GM12801 (cell line): ENCODE results near the gene EPGN.

Experiments
- TF ChIP-seq, protein P1 (sequence below): IDR thresholded peaks from one replicate; pipeline ENCODE4 v1.5.1; 2011; ENCODE audit warnings: control low read depth; ENCODE audit not compliant: insufficient read length; ENCODE audit errors: extremely low read depth

EPGN gene

DNA sequence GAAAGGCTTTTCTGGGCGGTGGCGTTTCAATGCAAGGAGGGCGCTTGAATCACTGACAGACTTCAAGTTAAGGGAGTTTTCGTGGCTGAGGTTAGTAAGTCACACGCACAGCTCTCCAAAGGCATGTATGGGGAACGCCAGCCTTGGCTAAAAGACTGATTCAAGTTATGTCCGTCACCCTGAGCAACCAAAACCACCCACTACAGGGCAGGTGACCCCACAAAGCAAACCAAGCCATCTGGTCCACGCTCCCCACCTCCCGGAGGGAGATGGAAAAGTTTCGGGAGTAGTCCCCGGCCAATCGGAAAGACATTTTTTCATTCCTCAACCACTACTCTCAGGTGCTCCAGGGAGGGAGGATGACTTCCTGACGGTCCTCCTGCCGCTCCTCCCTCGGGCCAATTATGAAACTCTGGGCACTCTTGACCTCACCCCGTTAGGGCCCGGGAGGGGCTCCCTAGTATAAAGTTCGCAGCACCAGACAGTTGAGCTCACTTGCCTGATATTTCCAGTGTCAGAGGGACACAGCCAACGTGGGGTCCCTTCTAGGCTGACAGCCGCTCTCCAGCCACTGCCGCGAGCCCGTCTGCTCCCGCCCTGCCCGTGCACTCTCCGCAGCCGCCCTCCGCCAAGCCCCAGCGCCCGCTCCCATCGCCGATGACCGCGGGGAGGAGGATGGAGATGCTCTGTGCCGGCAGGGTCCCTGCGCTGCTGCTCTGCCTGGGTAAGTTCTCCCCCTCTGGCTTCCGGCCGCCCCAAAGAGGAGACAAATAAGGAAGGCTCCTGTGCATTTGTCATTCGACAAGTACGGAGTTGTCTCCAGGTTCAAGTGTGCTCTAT is 56.6 kb downstream of the EPGN start, which contains the start of gene EREG:
Gene EREG, plus strand, starts transcription at position 494 of the 840 bp plus-strand sequence. Its CDS starts 164 bp downstream, at position 658.
- TF ChIP-seq, protein P1, sequence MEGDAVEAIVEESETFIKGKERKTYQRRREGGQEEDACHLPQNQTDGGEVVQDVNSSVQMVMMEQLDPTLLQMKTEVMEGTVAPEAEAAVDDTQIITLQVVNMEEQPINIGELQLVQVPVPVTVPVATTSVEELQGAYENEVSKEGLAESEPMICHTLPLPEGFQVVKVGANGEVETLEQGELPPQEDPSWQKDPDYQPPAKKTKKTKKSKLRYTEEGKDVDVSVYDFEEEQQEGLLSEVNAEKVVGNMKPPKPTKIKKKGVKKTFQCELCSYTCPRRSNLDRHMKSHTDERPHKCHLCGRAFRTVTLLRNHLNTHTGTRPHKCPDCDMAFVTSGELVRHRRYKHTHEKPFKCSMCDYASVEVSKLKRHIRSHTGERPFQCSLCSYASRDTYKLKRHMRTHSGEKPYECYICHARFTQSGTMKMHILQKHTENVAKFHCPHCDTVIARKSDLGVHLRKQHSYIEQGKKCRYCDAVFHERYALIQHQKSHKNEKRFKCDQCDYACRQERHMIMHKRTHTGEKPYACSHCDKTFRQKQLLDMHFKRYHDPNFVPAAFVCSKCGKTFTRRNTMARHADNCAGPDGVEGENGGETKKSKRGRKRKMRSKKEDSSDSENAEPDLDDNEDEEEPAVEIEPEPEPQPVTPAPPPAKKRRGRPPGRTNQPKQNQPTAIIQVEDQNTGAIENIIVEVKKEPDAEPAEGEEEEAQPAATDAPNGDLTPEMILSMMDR: no peak

DNA sequence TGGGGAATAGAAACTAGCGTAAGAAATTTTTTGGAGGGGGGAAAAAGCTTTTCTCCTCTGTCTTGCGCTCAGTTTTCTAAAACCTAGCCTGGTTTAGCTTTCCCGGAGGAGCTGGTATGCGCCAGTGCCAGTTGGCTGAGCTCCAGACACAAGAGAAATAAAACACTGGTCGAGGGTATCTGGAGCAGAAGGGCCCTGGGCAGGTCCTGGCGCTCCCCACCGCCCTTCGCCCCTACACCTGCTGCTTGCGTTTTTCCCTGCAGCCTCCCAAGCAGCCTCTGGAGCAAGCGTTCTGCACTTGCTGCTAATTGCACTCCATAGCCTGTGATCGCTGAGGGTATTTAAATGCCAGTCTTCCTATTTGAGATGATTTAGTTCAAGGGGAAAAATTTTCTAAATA is 57.5 kb downstream of the EPGN start:
- TF ChIP-seq, protein P1: no peak
